HepG2 (cell line): ENCODE results near the gene SHC1. TPM values are rescaled to one million over a fixed set of nuclear protein-coding genes. Genes with fewer than 3 reads are reported as not detected.

Experiments used
- ATM ChIP-seq: fragments of 450-650 bp; IDR thresholded peaks from 2 replicates; pipeline ENCODE4 v1.7.1; 2017; ENCODE audit warnings: mild to moderate bottlenecking, borderline replicate concordance
- CAMTA2 ChIP-seq: sonication (generic); formaldehyde crosslinking; IDR thresholded peaks from 2 replicates; pipeline ENCODE4 v1.4.0; 2020; ENCODE audit warnings: mild to moderate bottlenecking, missing genetic modification reagents, borderline replicate concordance
- CHCHD3 ChIP-seq: sonication (generic); formaldehyde crosslinking; IDR thresholded peaks from 2 replicates; pipeline ENCODE4 v1.8.0; 2022; ENCODE audit warnings: mild to moderate bottlenecking, missing genetic modification reagents, moderate library complexity
- DPF2 ChIP-seq: sonication (generic); formaldehyde crosslinking; IDR thresholded peaks from 2 replicates; pipeline ENCODE4 v1.4.0; 2020; ENCODE audit warnings: mild to moderate bottlenecking, low read depth, missing genetic modification reagents, borderline replicate concordance
- EP300 ChIP-seq, 3 experiments: sonication (generic) in 1 of 3; formaldehyde crosslinking in 1 of 3; IDR thresholded peaks; 2 replicates each; pipeline versions ENCODE4 v1.5.1 to v1.6.1; 2011 to 2020; ENCODE audit warnings: low read depth in 2 of 3, low read length in 2 of 3, borderline replicate concordance in 1 of 3, improper control_type of control experiment in 1 of 3, mild to moderate bottlenecking in 1 of 3, missing genetic modification reagents in 1 of 3, moderate library complexity in 1 of 3
- FOSL2 ChIP-seq: sonication (generic); formaldehyde crosslinking; IDR thresholded peaks from 2 replicates; pipeline ENCODE4 v1.4.0; 2020; ENCODE audit warnings: missing genetic modification reagents
- GZF1 ChIP-seq: sonication (generic); formaldehyde crosslinking; IDR thresholded peaks from 2 replicates; pipeline ENCODE4 v1.5.1; 2020; ENCODE audit warnings: mild to moderate bottlenecking, missing genetic modification reagents
- HNF4A ChIP-seq: sonication (generic); formaldehyde crosslinking; IDR thresholded peaks from 2 replicates; pipeline ENCODE4 v1.4.0; 2020; ENCODE audit warnings: missing genetic modification reagents
- MLXIP ChIP-seq: sonication (generic); formaldehyde crosslinking; IDR thresholded peaks from 2 replicates; pipeline ENCODE4 v1.9.0; 2021; ENCODE audit warnings: missing genetic modification reagents, borderline replicate concordance
- NFYB ChIP-seq: sonication (generic); formaldehyde crosslinking; IDR thresholded peaks from 2 replicates; pipeline ENCODE4 v1.4.0; 2020; ENCODE audit warnings: missing genetic modification reagents
- PAX8 ChIP-seq: sonication (generic); formaldehyde crosslinking; IDR thresholded peaks from 2 replicates; pipeline ENCODE4 v1.8.0; 2022; ENCODE audit warnings: mild to moderate bottlenecking, missing genetic modification reagents, borderline replicate concordance
- POGZ ChIP-seq: sonication (generic); formaldehyde crosslinking; IDR thresholded peaks from 2 replicates; pipeline ENCODE4 v1.4.0; 2020; ENCODE audit warnings: mild to moderate bottlenecking, missing genetic modification reagents
- POLR2G ChIP-seq: fragments of 200-400 bp; formaldehyde crosslinking; IDR thresholded peaks from 2 replicates; pipeline ENCODE4 v1.6.1; 2018; ENCODE audit warnings: mild to moderate bottlenecking, low read depth, low read length, moderate library complexity
- RBM39 ChIP-seq: fragments of 200-400 bp; formaldehyde crosslinking; IDR thresholded peaks from one replicate; pipeline ENCODE4 v1.6.1; 2018; ENCODE audit warnings: antibody characterized with exemption, mild to moderate bottlenecking, low read depth, low read length; ENCODE audit not compliant: poor library complexity, severe bottlenecking
- TAF1 ChIP-seq: sonication (generic); formaldehyde crosslinking; IDR thresholded peaks from 2 replicates; pipeline ENCODE4 v1.4.0; 2020; ENCODE audit warnings: missing genetic modification reagents
- TBP ChIP-seq: sonication (generic); formaldehyde crosslinking; IDR thresholded peaks from 2 replicates; pipeline ENCODE4 v1.5.0; 2020; ENCODE audit warnings: missing genetic modification reagents
- TBX3 ChIP-seq: fragments of 450-650 bp; IDR thresholded peaks from 2 replicates; pipeline ENCODE4 v1.6.1; 2017; ENCODE audit warnings: antibody characterized with exemption, mild to moderate bottlenecking, inconsistent platforms, borderline replicate concordance
- TSC22D2 ChIP-seq: sonication (generic); formaldehyde crosslinking; IDR thresholded peaks from 2 replicates; pipeline ENCODE4 v1.5.1; 2020; ENCODE audit warnings: missing genetic modification reagents, mild to moderate bottlenecking, borderline replicate concordance
- ZBTB8A ChIP-seq: sonication (generic); formaldehyde crosslinking; IDR thresholded peaks from 2 replicates; pipeline ENCODE4 v1.4.0; 2020; ENCODE audit warnings: mild to moderate bottlenecking, low read depth, missing genetic modification reagents, borderline replicate concordance
- ZNF281 ChIP-seq: sonication (generic); formaldehyde crosslinking; IDR thresholded peaks from 2 replicates; pipeline ENCODE4 v1.4.0; 2020; ENCODE audit warnings: missing genetic modification reagents, borderline replicate concordance
- ZNF558 ChIP-seq: sonication (generic); formaldehyde crosslinking; IDR thresholded peaks from 2 replicates; pipeline ENCODE4 v1.9.0; 2022; ENCODE audit warnings: mild to moderate bottlenecking, missing genetic modification reagents, borderline replicate concordance
- polyA plus RNA-seq, 8 experiments: library from polyadenylated mRNA; depleted of rRNA in 3 of 8; stranded (reverse) in 7 of 8; unstranded in 1 of 8; fragments of >200 nt; fragmentation: Illumina TruSeq in 4 of 8; extraction: Trizol in 4 of 8; gene quantifications; 2 replicates each; pipeline versions ENCODE4 v1.2.1 to v1.2.3, GENCODE V29; 2011 to 2016; ENCODE audit warnings: low read depth in 4 of 8, missing spikeins in 1 of 8, mixed read lengths in 1 of 8; ENCODE audit not compliant: insufficient read depth in 1 of 8
- total RNA-seq, 5 experiments: library from RNA; depleted of rRNA; stranded (reverse); fragments of >200 nt; fragmentation: Illumina TruSeq; extraction: Trizol; gene quantifications; 2 replicates each; pipeline ENCODE4 v1.2.3, GENCODE V29; 2016; ENCODE audit warnings: low read depth in 1 of 5
- TF ChIP-seq, protein P1 (sequence below): IDR thresholded peaks from 2 replicates; pipeline ENCODE4 v1.6.1; 2018; ENCODE audit warnings: missing genetic modification reagents, mild to moderate bottlenecking, missing compliant biosample characterization

SHC1 gene
- total and polyA plus RNA-seq, 2 of the 13 experiments (the other 11 are each of a cell fraction or from before 2014, with no cell fraction given): 52.0 to 137 TPM

GRCh38 chr1:155000726-155001424 is 30.3 kb upstream of the SHC1 start (continued):
- no peak for TF ChIP-seq MLXIP (CRISPR knock-in tag)
- 0 out of 2 replicates have a peak, but pooled peaks have one; percentile 33 for TF ChIP-seq DPF2
- peak; percentile 80; the same call in 1 of the 2 replicates for TF ChIP-seq TBX3
- TF ChIP-seq TAF1 (CRISPR knock-in tag): peak; percentile 66
- TF ChIP-seq TBP: no peak
- TF ChIP-seq TSC22D2 (CRISPR knock-in tag): 0 out of 2 replicates have a peak, but pooled peaks have one; percentile 41
- peak; percentile 54 for TF ChIP-seq HNF4A (CRISPR knock-in tag)
- peak; percentile 82 for TF ChIP-seq CAMTA2 (CRISPR knock-in tag)
- peak; percentile 95 for TF ChIP-seq FOSL2
- TF ChIP-seq GZF1 (CRISPR knock-in tag): no peak
- peak in 1 of 2 experiments; percentile 73; a peak in 3 of 4 replicates for TF ChIP-seq EP300 (IDR thresholded peaks at IDR 0.05; ENCODE audit: low read depth in 2 of 2, low read length in 2 of 2)
- TF ChIP-seq EP300 (CRISPR knock-in tag; IDR thresholded peaks at IDR 0.05; ENCODE audit: borderline replicate concordance): peak; percentile 63; the same call in 1 of the 2 replicates
- 0 out of 2 replicates have a peak, but pooled peaks have one; percentile 14 for TF ChIP-seq PAX8 (CRISPR knock-in tag)
- TF ChIP-seq POLR2G: peak; percentile 81
- TF ChIP-seq NFYB (CRISPR knock-in tag): peak; percentile 31; the same call in 1 of the 2 replicates
- no peak for TF ChIP-seq ATM
- TF ChIP-seq ZNF558: 0 out of 2 replicates have a peak, but pooled peaks have one; percentile 68
- TF ChIP-seq RBM39: peak; percentile 82
- TF ChIP-seq POGZ (CRISPR knock-in tag): peak; percentile 69; the same call in 1 of the 2 replicates
- TF ChIP-seq, protein P1, sequence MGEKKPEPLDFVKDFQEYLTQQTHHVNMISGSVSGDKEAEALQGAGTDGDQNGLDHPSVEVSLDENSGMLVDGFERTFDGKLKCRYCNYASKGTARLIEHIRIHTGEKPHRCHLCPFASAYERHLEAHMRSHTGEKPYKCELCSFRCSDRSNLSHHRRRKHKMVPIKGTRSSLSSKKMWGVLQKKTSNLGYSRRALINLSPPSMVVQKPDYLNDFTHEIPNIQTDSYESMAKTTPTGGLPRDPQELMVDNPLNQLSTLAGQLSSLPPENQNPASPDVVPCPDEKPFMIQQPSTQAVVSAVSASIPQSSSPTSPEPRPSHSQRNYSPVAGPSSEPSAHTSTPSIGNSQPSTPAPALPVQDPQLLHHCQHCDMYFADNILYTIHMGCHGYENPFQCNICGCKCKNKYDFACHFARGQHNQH (CRISPR knock-in tag): peak; percentile 83
- TF ChIP-seq ZBTB8A: no peak
- TF ChIP-seq CHCHD3 (CRISPR knock-in tag): 0 out of 2 replicates have a peak, but pooled peaks have one; percentile 73
- TF ChIP-seq ZNF281 (CRISPR knock-in tag): peak; percentile 75
